ENCODE results near the gene INHBA.

INHBA gene
- total RNA-seq, result 0 to 0.13 reads per million in 2 experiments

GRCh38 chr7:41702635-41703371, at the start of gene INHBA:
Gene INHBA (minus strand): TSS chr7:41703090. CDS start chr7:41700374, 2,716 bp downstream.
- no peak for DNase-seq (ENCODE audit: low read depth)

- no peak for DNase-seq (ENCODE audit: low read depth)
Measured at GRCh38 chr7:41752615-41753014, 49.7 kb upstream of the INHBA start.

GRCh38 chr7:41750661-41751540, 48.0 kb upstream of the INHBA start:
- no peak for DNase-seq (ENCODE audit: low read depth)

- no peak for DNase-seq (ENCODE audit: low read depth)
Measured at GRCh38 chr7:41747961-41748360, 45.1 kb upstream of the INHBA start.

- no peak for DNase-seq (ENCODE audit: low read depth)
Measured at GRCh38 chr7:41745451-41745850, 42.6 kb upstream of the INHBA start.

- no peak for DNase-seq (ENCODE audit: low read depth)
Measured at GRCh38 chr7:41744161-41744560, 41.3 kb upstream of the INHBA start.

- DNase-seq (ENCODE audit: low read depth), result no peak
Measured at GRCh38 chr7:41742401-41743020, 39.6 kb upstream of the INHBA start.

GRCh38 chr7:41738806-41739205, 35.9 kb upstream of the INHBA start:
- no peak for DNase-seq (ENCODE audit: low read depth)

- no peak for DNase-seq (ENCODE audit: low read depth)
Measured at GRCh38 chr7:41738336-41738735, 35.4 kb upstream of the INHBA start.

GRCh38 chr7:41735206-41735605, 32.3 kb upstream of the INHBA start:
- DNase-seq (ENCODE audit: low read depth), result no peak

GRCh38 chr7:41732843-41733306, 30.0 kb upstream of the INHBA start:
- no peak for DNase-seq (ENCODE audit: low read depth)

GRCh38 chr7:41732436-41732785, 29.5 kb upstream of the INHBA start:
- no peak for DNase-seq (ENCODE audit: low read depth)

GRCh38 chr7:41731493-41732435, 28.9 kb upstream of the INHBA start:
- no peak for DNase-seq (ENCODE audit: low read depth)

- DNase-seq (ENCODE audit: low read depth), result no peak
Measured at GRCh38 chr7:41730668-41731067, 27.8 kb upstream of the INHBA start.

GRCh38 chr7:41730161-41730560, 27.3 kb upstream of the INHBA start:
- no peak for DNase-seq (ENCODE audit: low read depth)

- no peak for DNase-seq (ENCODE audit: low read depth)
Measured at GRCh38 chr7:41729059-41729458, 26.2 kb upstream of the INHBA start.

GRCh38 chr7:41725013-41725412, 22.1 kb upstream of the INHBA start:
- DNase-seq (ENCODE audit: low read depth), result no peak

- no peak for DNase-seq (ENCODE audit: low read depth)
Measured at GRCh38 chr7:41720886-41721285, 18.0 kb upstream of the INHBA start.

GRCh38 chr7:41720046-41720445, 17.2 kb upstream of the INHBA start:
- no peak for DNase-seq (ENCODE audit: low read depth)

- DNase-seq (ENCODE audit: low read depth), result no peak
Measured at GRCh38 chr7:41716691-41717090, 13.8 kb upstream of the INHBA start.

- no peak for DNase-seq (ENCODE audit: low read depth)
Measured at GRCh38 chr7:41715000-41715399, 12.1 kb upstream of the INHBA start.
